Upper lobe of left lung (tissue), 6 donors: ENCODE data around the gene GAL3ST2. TPM values are rescaled to one million over a fixed set of nuclear protein-coding genes. Genes with fewer than 3 reads are reported as not detected.

Experiments
- ATAC-seq, 2 donors: fragments of 200-7000 bp; cut with Tn5 transposase; one replicate each; pipeline ENCODE4 v1.9.1; 2022; ENCODE audit warnings: mild to moderate bottlenecking in 2 of 2, moderate library complexity in 2 of 2; ENCODE audit not compliant: low FRiP score in 2 of 2
- DNase-seq, 2 donors: peaks; one replicate each; pipeline ENCODE4 v3.0.0-alpha.2; 2019 to 2020
- H3K27ac ChIP-seq, 4 donors: fragments of 200-600 bp; sonication (generic); one replicate each; pipeline ENCODE4 v1.5.1; 2016 to 2019
- H3K27me3 ChIP-seq, 4 donors: fragments of 200-600 bp; sonication (generic); one replicate each; pipeline ENCODE4 v1.5.1; 2017 to 2019
- H3K36me3 ChIP-seq, 4 donors: fragments of 200-600 bp; sonication (generic); one replicate each; pipeline ENCODE4 v1.5.1; 2016 to 2019
- H3K4me1 ChIP-seq, 4 donors: fragments of 200-600 bp; sonication (generic); one replicate each; pipeline ENCODE4 v1.5.1; 2018 to 2019
- H3K4me3 ChIP-seq, 4 donors: fragments of 200-600 bp; sonication (generic); one replicate each; pipeline ENCODE4 v1.5.1; 2017 to 2019; ENCODE audit warnings: mild to moderate bottlenecking in 2 of 4, moderate library complexity in 1 of 4
- H3K9me3 ChIP-seq, 4 donors: fragments of 200-600 bp; sonication (generic); one replicate each; pipeline ENCODE4 v1.5.1; 2018 to 2019
- CTCF ChIP-seq, 6 experiments: fragments of 450-650 bp in 4 of 6; fragments of 200-600 bp in 2 of 6; sonication (generic) in 2 of 6; IDR thresholded peaks; one replicate each; pipeline ENCODE4 v1.5.1; 2016 to 2019; ENCODE audit warnings: antibody characterized with exemption in 6 of 6
- EP300 ChIP-seq, 4 donors: sonication (generic); formaldehyde crosslinking; IDR thresholded peaks; one replicate each; pipeline ENCODE4 v1.5.1; 2017; ENCODE audit warnings: antibody characterized with exemption in 4 of 4, control low read depth in 2 of 4
- POLR2A ChIP-seq, 4 donors: fragments of 450-650 bp; IDR thresholded peaks; one replicate each; pipeline ENCODE4 v1.5.1; 2016 to 2017; ENCODE audit warnings: antibody characterized with exemption in 4 of 4, mild to moderate bottlenecking in 2 of 4
- POLR2AphosphoS5 ChIP-seq, 2 donors: sonication (generic); formaldehyde crosslinking; IDR thresholded peaks; one replicate each; pipeline ENCODE4 v1.5.1; 2017; ENCODE audit warnings: antibody characterized with exemption in 2 of 2
- WGBS, 2 donors: methylation state at CpG; one replicate each; pipeline ENCODE4 v1.1.5; 2017 to 2018; 5-methylcytosine and 5-hydroxymethylcytosine counted together
- total RNA-seq, 6 donors: library from RNA; depleted of rRNA in 4 of 6; stranded (reverse); fragments of >200 nt in 4 of 6; gene quantifications; one replicate each; pipeline versions ENCODE4 v1.1.0 to v1.2.1, GENCODE V29; 2016 to 2021
- donor health status: DM: no; HTN: no; CAD: no; lungs with moderate emphysema.
- donor health status: DM: no; HTN: yes; CAD: no; lungs with severe emphysema.

GAL3ST2 gene
- total RNA-seq, 6 donors from 2014 or later, result 0.59 to 2.1 (median 0.91) TPM; not detected in 3

- 85 to 87% methylated on average over 3 of the region's 3 CpGs for WGBS, 2 donors
- Histone ChIP-seq H3K36me3 (peaks cover 0 to 6% (median 0%) of the 10 kb centered on the region in 4 donors), H3K4me1 (peaks cover 16 to 26% (median 19%) of the 10 kb centered on the region in 4 donors), H3K9me3 (no peaks in the 10 kb centered on the region), H3K27ac (no peak overlapping the region), H3K27me3 (no peaks in the 10 kb centered on the region), H3K4me3 (no peak overlapping the region)
- no peak for DNase-seq
- ATAC-seq, result no peak
- no peak for TF ChIP-seq EP300 (IDR thresholded peaks at IDR 0.05)
- TF ChIP-seq CTCF (IDR thresholded peaks at IDR 0.05), result no peak
- no peak for TF ChIP-seq POLR2A (IDR thresholded peaks at IDR 0.05)
- no peak for TF ChIP-seq POLR2AphosphoS5 (IDR thresholded peaks at IDR 0.05)
Observed at GRCh38 chr2:241736111-241736510, 40.5 kb upstream of the GAL3ST2 start.

GRCh38 chr2:241738040-241738686, 38.5 kb upstream of the GAL3ST2 start:
- TF ChIP-seq EP300 (IDR thresholded peaks at IDR 0.05) (no peak), POLR2AphosphoS5 (IDR thresholded peaks at IDR 0.05) (no peak), POLR2A (IDR thresholded peaks at IDR 0.05) (no peak), CTCF (IDR thresholded peaks at IDR 0.05) (no peak)
- no peaks in the 10 kb centered on the region for H3K27me3 ChIP-seq
- H3K36me3 ChIP-seq, result peaks cover 0 to 8% (median 2%) of the 10 kb centered on the region in 4 donors
- H3K9me3 ChIP-seq, result no peaks in the 10 kb centered on the region
- H3K4me3 ChIP-seq, result no peak overlapping the region
- no peak for ATAC-seq
- no peak overlapping the region for H3K27ac ChIP-seq
- DNase-seq, result no peak
- peaks cover 16 to 22% (median 17%) of the 10 kb centered on the region in 4 donors for H3K4me1 ChIP-seq
- 96 to 97% methylated on average over 13 to 17 of the region's 17 CpGs for WGBS, 2 donors

- peaks cover 0 to 18% (median 8%) of the 10 kb centered on the region in 4 donors for H3K36me3 ChIP-seq
- WGBS, 2 donors, result 90 to 94% methylated on average over 13 to 15 of the region's 15 CpGs
- H3K27ac ChIP-seq, result no peak overlapping the region
- H3K9me3 ChIP-seq, result no peaks in the 10 kb centered on the region
- peaks cover 7 to 13% (median 11%) of the 10 kb centered on the region in 4 donors for H3K4me1 ChIP-seq
- TF ChIP-seq CTCF (IDR thresholded peaks at IDR 0.05) (no peak), POLR2AphosphoS5 (IDR thresholded peaks at IDR 0.05) (no peak), EP300 (IDR thresholded peaks at IDR 0.05) (no peak), POLR2A (IDR thresholded peaks at IDR 0.05) (no peak)
- H3K27me3 ChIP-seq, result no peaks in the 10 kb centered on the region
- ATAC-seq (no peak), DNase-seq (no peak)
- H3K4me3 ChIP-seq, result no peak overlapping the region
Observed at GRCh38 chr2:241739177-241739576, 37.4 kb upstream of the GAL3ST2 start.

GRCh38 chr2:241739651-241740050, 37.0 kb upstream of the GAL3ST2 start:
- DNase-seq (no peak), ATAC-seq (no peak)
- H3K4me1 ChIP-seq, result peaks cover 7 to 12% (median 11%) of the 10 kb centered on the region in 4 donors
- TF ChIP-seq POLR2A (IDR thresholded peaks at IDR 0.05) (no peak), POLR2AphosphoS5 (IDR thresholded peaks at IDR 0.05) (no peak), CTCF (IDR thresholded peaks at IDR 0.05) (no peak), EP300 (IDR thresholded peaks at IDR 0.05) (no peak)
- no peak overlapping the region for H3K4me3 ChIP-seq
- no peak overlapping the region for H3K27ac ChIP-seq
- 81 to 87% methylated on average over 12 of the region's 12 CpGs for WGBS, 2 donors
- peaks cover 0 to 22% (median 13%) of the 10 kb centered on the region in 4 donors for H3K36me3 ChIP-seq
- H3K27me3 ChIP-seq, result no peaks in the 10 kb centered on the region
- no peaks in the 10 kb centered on the region for H3K9me3 ChIP-seq

GRCh38 chr2:241741016-241741415, 35.6 kb upstream of the GAL3ST2 start:
- DNase-seq (peak in 1 of 2 donors; percentile 36), ATAC-seq (no peak)
- Histone ChIP-seq H3K36me3 (peaks cover 0 to 29% (median 25%) of the 10 kb centered on the region in 4 donors), H3K9me3 (no peaks in the 10 kb centered on the region), H3K27me3 (no peaks in the 10 kb centered on the region), H3K27ac (no peak overlapping the region), H3K4me1 (peaks cover under 1 to 4% (median 4%) of the 10 kb centered on the region in 4 donors), H3K4me3 (no peak overlapping the region)
- WGBS, 2 donors, result 61 to 62% methylated on average over 9 to 10 of the region's 10 CpGs
- TF ChIP-seq EP300 (IDR thresholded peaks at IDR 0.05) (no peak), POLR2AphosphoS5 (IDR thresholded peaks at IDR 0.05) (peak in 1 of 2 donors; percentile 34)
